ENCODE measurements around the gene DOCK9. TPM values are rescaled to one million over a fixed set of nuclear protein-coding genes. Genes with fewer than 3 reads are reported as not detected.

DOCK9 gene
- total RNA-seq, 1 experiment from 2014 or later = 4.5 TPM

- CTCF ChIA-PET = no interaction called here
- Histone ChIP-seq H3K4me3 (ENCODE audit: low read depth, low read length, poor library complexity, severe bottlenecking) (no peak overlapping the region), H3K27ac (ENCODE audit: low read depth, low read length, poor library complexity, severe bottlenecking) (no peak overlapping the region), H3K36me3 (ENCODE audit: insufficient read depth, low read length, poor library complexity, severe bottlenecking) (no peaks in the 10 kb centered on the region), H3K27me3 (replicated peaks; ENCODE audit: insufficient read depth, low read depth, low read length, poor library complexity) (no peaks in the 10 kb centered on the region), H3K4me1 (ENCODE audit: insufficient read depth, low read length, poor library complexity, severe bottlenecking) (peaks cover 11% of the 10 kb centered on the region), H3K9me3 (ENCODE audit: low read depth, low read length, poor library complexity, severe bottlenecking) (no peaks in the 10 kb centered on the region)
- TF ChIP-seq EZH2 (IDR thresholded peaks at IDR 0.05; ENCODE audit: borderline replicate concordance, low read depth, low read length, poor library complexity, severe bottlenecking) (no peak), CTCF (conservative IDR thresholded peaks at IDR 0.05; ENCODE audit: low read depth, low read length) (no peak)
- intact Hi-C loops (cut with micrococcal nuclease; ENCODE audit: unreplicated experiment) = no loop called here
- no TSS peak for BruUV-seq (replicated peaks)
- POLR2A ChIA-PET (ENCODE audit: low non-redundant PET) = no interaction called here
- no peak for DNase-seq (ENCODE audit: low spot score)
These were observed 13.9 kb downstream of the DOCK9 start for GRCh38 chr13:98963917-98964316.

DNA sequence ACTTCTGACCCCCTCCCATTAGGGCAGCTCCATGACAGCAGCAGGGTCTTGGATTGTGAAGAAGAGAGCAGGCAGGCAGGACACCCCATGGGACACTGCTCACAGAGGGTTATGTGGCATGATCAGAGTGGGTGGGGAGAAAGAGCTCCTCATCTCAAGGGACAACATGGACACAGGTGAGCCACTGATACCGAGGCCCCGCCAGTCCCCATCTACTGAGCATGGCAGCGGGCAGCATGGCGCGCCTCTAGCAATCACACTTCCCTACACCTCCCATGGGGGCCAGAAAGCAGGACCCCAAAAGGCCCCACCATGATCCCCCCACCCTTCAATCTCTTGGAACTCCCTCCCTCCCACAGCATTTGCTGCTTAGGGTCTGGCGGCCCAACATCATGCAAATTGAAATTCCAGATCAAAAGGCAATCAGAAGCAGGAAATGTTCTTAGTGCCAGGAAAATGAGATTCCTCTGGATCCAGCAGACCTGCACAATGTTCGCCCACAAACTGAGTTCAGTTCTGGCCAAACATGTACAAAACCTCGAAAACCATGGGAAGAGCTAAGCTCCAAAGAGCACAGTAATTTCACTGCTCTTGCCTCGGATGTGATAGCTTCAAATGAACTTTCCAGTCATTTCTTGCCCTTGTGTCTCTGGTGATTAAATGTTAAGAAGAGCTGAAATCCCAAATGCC is 14.8 kb downstream of the DOCK9 start:
- no peaks in the 10 kb centered on the region for H3K36me3 ChIP-seq (ENCODE audit: insufficient read depth, low read length, poor library complexity, severe bottlenecking)
- H3K27me3 ChIP-seq (replicated peaks; ENCODE audit: insufficient read depth, low read depth, low read length, poor library complexity) = no peaks in the 10 kb centered on the region
- ChIA-PET CTCF (no interaction called here), POLR2A (ENCODE audit: low non-redundant PET) (no interaction called here)
- no peak overlapping the region for H3K27ac ChIP-seq (ENCODE audit: low read depth, low read length, poor library complexity, severe bottlenecking)
- no TSS peak for BruUV-seq (replicated peaks)
- no peaks in the 10 kb centered on the region for H3K9me3 ChIP-seq (ENCODE audit: low read depth, low read length, poor library complexity, severe bottlenecking)
- DNase-seq (ENCODE audit: low spot score) = no peak
- intact Hi-C loops (cut with micrococcal nuclease; ENCODE audit: unreplicated experiment) = no loop called here
- TF ChIP-seq CTCF (conservative IDR thresholded peaks at IDR 0.05; ENCODE audit: low read depth, low read length) (no peak), EZH2 (IDR thresholded peaks at IDR 0.05; ENCODE audit: borderline replicate concordance, low read depth, low read length, poor library complexity, severe bottlenecking) (no peak)
- peaks cover 11% of the 10 kb centered on the region for H3K4me1 ChIP-seq (ENCODE audit: insufficient read depth, low read length, poor library complexity, severe bottlenecking)
- no peak overlapping the region for H3K4me3 ChIP-seq (ENCODE audit: low read depth, low read length, poor library complexity, severe bottlenecking)

GRCh38 chr13:98961503-98962105 is 16.3 kb downstream of the DOCK9 start:
- no peaks in the 10 kb centered on the region for H3K9me3 ChIP-seq (ENCODE audit: low read depth, low read length, poor library complexity, severe bottlenecking)
- TF ChIP-seq EZH2 (IDR thresholded peaks at IDR 0.05; ENCODE audit: borderline replicate concordance, low read depth, low read length, poor library complexity, severe bottlenecking) (no peak), CTCF (conservative IDR thresholded peaks at IDR 0.05; ENCODE audit: low read depth, low read length) (no peak)
- no peak overlapping the region for H3K4me3 ChIP-seq (ENCODE audit: low read depth, low read length, poor library complexity, severe bottlenecking)
- no peak overlapping the region for H3K27ac ChIP-seq (ENCODE audit: low read depth, low read length, poor library complexity, severe bottlenecking)
- H3K4me1 ChIP-seq (ENCODE audit: insufficient read depth, low read length, poor library complexity, severe bottlenecking) = peaks cover 11% of the 10 kb centered on the region
- no peak for DNase-seq (ENCODE audit: low spot score)
- intact Hi-C loops (cut with micrococcal nuclease; ENCODE audit: unreplicated experiment) = no loop called here
- CTCF ChIA-PET = no interaction called here
- no peaks in the 10 kb centered on the region for H3K27me3 ChIP-seq (replicated peaks; ENCODE audit: insufficient read depth, low read depth, low read length, poor library complexity)
- no TSS peak for BruUV-seq (replicated peaks)
- no peaks in the 10 kb centered on the region for H3K36me3 ChIP-seq (ENCODE audit: insufficient read depth, low read length, poor library complexity, severe bottlenecking)
- POLR2A ChIA-PET (ENCODE audit: low non-redundant PET) = no interaction called here

Data from A673 (cell line).